Measurements from ENCODE around the gene RACK1.

The RACK1 gene

GRCh38 chr5:181223058-181223728, 20.5 kb downstream of the RACK1 start, which contains the start of gene TRIM41:
TRIM41 (plus strand) TSS chr5:181223281; CDS start chr5:181224000, 719 bp downstream.
- peak within 1 kb of the TSS; percentile 98 for H3K4me2 ChIP-seq (ENCODE audit: low read depth, low read length, poor library complexity, severe bottlenecking)
- H3F3A ChIP-seq (ENCODE audit: insufficient read depth), result peaks cover 39% of the 10 kb centered on the region
- H4K20me1 ChIP-seq (ENCODE audit: low read depth, low read length), result no peaks in the 10 kb centered on the region
- H2AFZ ChIP-seq (ENCODE audit: low read depth, low read length, severe bottlenecking), result peak within 1 kb of the TSS; percentile 75
- H3K9ac ChIP-seq (ENCODE audit: low read length), result peak within 1 kb of the TSS; percentile 80
- H3K9me3 ChIP-seq (ENCODE audit: insufficient read depth, low read length), result no peaks in the 10 kb centered on the region
- peak within 1 kb of the TSS; percentile 94 for H3K4me3 ChIP-seq (ENCODE audit: insufficient read depth, low read length, poor library complexity, severe bottlenecking)
- peak within 1 kb of the TSS; percentile 95 for H3K27ac ChIP-seq (ENCODE audit: low read depth, low read length)
- no peaks in the 10 kb centered on the region for H3K27me3 ChIP-seq (ENCODE audit: low read length)
- no peaks in the 10 kb centered on the region for H3K36me3 ChIP-seq (ENCODE audit: low read length)
- no peak for TF ChIP-seq EZH2phosphoT487 (conservative IDR thresholded peaks at IDR 0.05; ENCODE audit: low read length)
- TF ChIP-seq CTCF (IDR thresholded peaks at IDR 0.05; ENCODE audit: insufficient read depth, low read length, poor library complexity, severe bottlenecking), result no peak
- H3K9me2 ChIP-seq (replicated peaks; ENCODE audit: insufficient read depth, low read length), result no peaks in the 10 kb centered on the region
- H3K79me2 ChIP-seq (ENCODE audit: insufficient read depth, low read length), result peaks cover 24% of the 10 kb centered on the region

DNA sequence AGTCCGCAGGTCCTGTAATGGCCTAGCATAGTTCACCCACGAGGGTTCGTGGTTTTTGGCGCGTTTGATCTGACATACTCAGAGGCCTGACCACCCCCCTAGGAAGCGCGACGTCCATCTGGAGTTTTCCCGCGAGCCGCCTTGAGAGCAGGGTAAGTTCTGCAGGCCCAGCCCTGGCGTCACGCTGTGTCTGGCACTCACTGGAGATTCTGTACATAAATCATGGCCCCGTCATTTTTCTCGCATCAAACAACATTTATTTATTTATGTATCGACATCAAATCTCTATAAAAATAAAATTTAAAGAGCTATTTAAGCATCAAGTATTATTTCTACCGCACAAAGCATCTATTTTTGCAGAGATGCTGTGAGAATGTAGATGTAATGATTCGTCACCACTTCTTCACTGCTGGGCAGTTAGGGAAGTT, 21.1 kb downstream of the RACK1 start:
- Histone ChIP-seq H4K20me1 (ENCODE audit: low read depth, low read length) (no peaks in the 10 kb centered on the region), H3K27ac (ENCODE audit: low read depth, low read length) (peak overlapping the region; percentile 95), H3K9ac (ENCODE audit: low read length) (peak overlapping the region; percentile 80), H3F3A (ENCODE audit: insufficient read depth) (peaks cover 44% of the 10 kb centered on the region), H3K4me3 (ENCODE audit: insufficient read depth, low read length, poor library complexity, severe bottlenecking) (peak overlapping the region; percentile 56), H3K9me2 (replicated peaks; ENCODE audit: insufficient read depth, low read length) (no peaks in the 10 kb centered on the region), H3K27me3 (ENCODE audit: low read length) (no peaks in the 10 kb centered on the region), H3K4me2 (ENCODE audit: low read depth, low read length, poor library complexity, severe bottlenecking) (peak overlapping the region; percentile 98), H3K36me3 (ENCODE audit: low read length) (no peaks in the 10 kb centered on the region), H3K9me3 (ENCODE audit: insufficient read depth, low read length) (no peaks in the 10 kb centered on the region), H3K79me2 (ENCODE audit: insufficient read depth, low read length) (peaks cover 24% of the 10 kb centered on the region), H2AFZ (ENCODE audit: low read depth, low read length, severe bottlenecking) (peak overlapping the region; percentile 75)
- no peak for TF ChIP-seq CTCF (IDR thresholded peaks at IDR 0.05; ENCODE audit: insufficient read depth, low read length, poor library complexity, severe bottlenecking)
- no peak for TF ChIP-seq EZH2phosphoT487 (conservative IDR thresholded peaks at IDR 0.05; ENCODE audit: low read length)

DNA sequence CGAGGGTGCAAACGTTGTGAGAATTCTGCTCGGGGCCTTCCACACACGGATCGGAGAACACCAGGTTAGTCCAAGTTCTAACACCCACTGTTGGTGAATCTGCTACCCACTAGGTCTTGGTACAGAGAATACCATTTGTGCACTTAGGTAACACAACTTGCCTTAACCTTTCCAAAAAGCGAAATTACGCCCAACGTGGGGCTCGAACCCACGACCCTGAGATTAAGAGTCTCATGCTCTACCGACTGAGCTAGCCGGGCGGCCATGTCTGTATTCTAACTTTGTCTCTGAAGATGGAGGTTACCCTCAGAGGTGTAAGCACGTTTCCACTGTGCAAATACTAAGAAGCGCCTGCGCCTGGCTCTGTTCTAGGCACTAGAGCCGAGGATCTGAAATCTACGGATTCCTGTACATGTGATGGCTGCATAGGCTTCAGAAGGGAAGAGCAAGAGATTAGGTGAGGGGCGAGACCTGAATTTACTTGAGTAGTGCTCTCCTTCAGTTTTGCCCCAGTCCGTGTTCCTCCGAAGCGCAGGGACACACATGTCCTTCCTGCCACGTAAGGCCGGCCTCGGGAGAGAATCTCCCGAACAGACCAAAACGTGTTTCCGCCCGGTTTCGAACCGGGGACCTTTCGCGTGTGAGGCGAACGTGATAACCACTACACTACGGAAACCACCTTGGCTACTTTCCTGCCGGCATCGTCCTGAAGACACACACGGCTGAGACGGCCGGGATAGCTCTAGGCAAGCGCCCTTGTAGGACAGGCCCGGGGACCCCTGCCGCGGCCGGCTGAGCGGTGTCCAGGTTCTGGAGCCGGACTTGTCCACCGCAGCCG, 21.7 kb downstream of the RACK1 start:
- Histone ChIP-seq H3K4me2 (ENCODE audit: low read depth, low read length, poor library complexity, severe bottlenecking) (peak overlapping the region; percentile 98), H3K36me3 (ENCODE audit: low read length) (no peaks in the 10 kb centered on the region), H3K27me3 (ENCODE audit: low read length) (no peaks in the 10 kb centered on the region), H3K27ac (ENCODE audit: low read depth, low read length) (peak overlapping the region; percentile 95), H3K9ac (ENCODE audit: low read length) (peak overlapping the region; percentile 80), H4K20me1 (ENCODE audit: low read depth, low read length) (no peaks in the 10 kb centered on the region), H3F3A (ENCODE audit: insufficient read depth) (peaks cover 49% of the 10 kb centered on the region), H3K9me2 (replicated peaks; ENCODE audit: insufficient read depth, low read length) (no peaks in the 10 kb centered on the region), H3K9me3 (ENCODE audit: insufficient read depth, low read length) (no peaks in the 10 kb centered on the region), H3K79me2 (ENCODE audit: insufficient read depth, low read length) (peaks cover 24% of the 10 kb centered on the region), H3K4me3 (ENCODE audit: insufficient read depth, low read length, poor library complexity, severe bottlenecking) (peak overlapping the region; percentile 56), H2AFZ (ENCODE audit: low read depth, low read length, severe bottlenecking) (peak overlapping the region; percentile 75)
- TF ChIP-seq EZH2phosphoT487 (conservative IDR thresholded peaks at IDR 0.05; ENCODE audit: low read length) (no peak), CTCF (IDR thresholded peaks at IDR 0.05; ENCODE audit: insufficient read depth, low read length, poor library complexity, severe bottlenecking) (no peak)
